Measurements from ENCODE around the gene LRFN2. TPM values are rescaled to one million over a fixed set of nuclear protein-coding genes. Genes with fewer than 3 reads are reported as not detected.

The LRFN2 gene
- total and polyA plus RNA-seq, 5 donors = not detected

DNA sequence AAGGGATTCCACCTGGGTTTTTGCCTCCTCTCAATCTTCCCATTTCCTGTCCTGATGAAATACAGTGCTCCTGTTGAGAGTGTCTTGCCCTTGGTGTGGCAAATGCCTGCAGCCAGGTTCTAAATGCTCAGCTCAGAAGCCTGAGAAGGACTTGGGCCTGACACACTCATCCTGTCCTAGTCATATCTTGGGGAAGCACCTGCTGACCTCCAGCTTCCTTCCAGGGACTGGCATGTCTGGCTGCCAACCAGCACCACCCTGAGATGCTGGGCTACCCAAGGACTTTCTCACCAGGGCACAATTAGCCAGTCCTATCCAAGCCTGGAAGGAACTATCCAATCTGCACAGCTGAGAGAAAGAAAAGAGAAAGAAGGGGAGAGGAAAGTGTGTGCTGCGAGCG lies 43.4 kb downstream of the LRFN2 start:
- H3K27ac ChIP-seq (ENCODE audit: low read length) = no peak overlapping the region
- no peak overlapping the region for H3K4me3 ChIP-seq (ENCODE audit: low read length)
- DNase-seq (no peak), ATAC-seq (no peak)
- H3K27me3 ChIP-seq (ENCODE audit: control insufficient read depth, insufficient read depth) = no peaks in the 10 kb centered on the region
- 67% methylated on average over 2 of the region's 2 CpGs for WGBS
- no peaks in the 10 kb centered on the region for H3K4me1 ChIP-seq (ENCODE audit: control insufficient read depth, insufficient read depth, low read length)
- intact Hi-C loops (cut with DNase I) = no loop called here
- H3K9me3 ChIP-seq (ENCODE audit: control insufficient read depth, low read length) = no peaks in the 10 kb centered on the region

GRCh38 chr6:40543146-40543545 lies 44.0 kb downstream of the LRFN2 start:
- H3K27ac ChIP-seq (ENCODE audit: low read length) = no peak overlapping the region
- no peaks in the 10 kb centered on the region for H3K4me1 ChIP-seq (ENCODE audit: control insufficient read depth, insufficient read depth, low read length)
- ATAC-seq (no peak), DNase-seq (no peak)
- intact Hi-C loops (cut with DNase I) = no loop called here
- H3K27me3 ChIP-seq (ENCODE audit: control insufficient read depth, insufficient read depth) = no peaks in the 10 kb centered on the region
- H3K9me3 ChIP-seq (ENCODE audit: control insufficient read depth, low read length) = no peaks in the 10 kb centered on the region
- H3K4me3 ChIP-seq (ENCODE audit: low read length) = no peak overlapping the region
- 90% methylated on average over 5 of the region's 5 CpGs for WGBS

DNA sequence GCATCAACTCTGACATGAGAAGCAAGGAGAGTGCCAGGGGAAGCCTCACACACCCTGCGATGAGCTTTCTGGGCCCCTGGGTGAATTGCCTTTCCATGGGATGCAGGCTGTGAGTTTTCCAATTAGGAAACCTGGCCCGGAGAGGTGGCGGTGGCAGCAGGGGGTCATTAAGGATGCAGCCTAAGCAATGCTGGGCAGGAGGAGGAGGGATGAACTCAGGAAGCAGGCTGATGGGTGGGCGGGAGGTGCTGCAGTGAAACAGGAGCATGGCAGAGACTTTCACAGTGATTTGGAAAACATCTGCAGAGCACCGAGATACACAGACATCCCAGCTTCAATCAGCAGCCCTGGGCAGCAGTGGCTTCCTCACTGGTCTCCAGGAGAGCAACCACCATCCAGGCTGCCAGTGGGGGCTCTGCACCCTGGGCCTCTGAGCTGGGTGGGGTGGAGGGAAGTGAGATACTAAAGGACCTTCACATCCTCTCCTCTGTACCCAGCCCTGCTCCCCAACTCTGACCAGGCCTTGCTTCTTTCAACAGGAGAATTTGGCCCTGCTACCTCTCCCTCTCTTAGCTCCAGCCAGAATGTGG lies 44.9 kb downstream of the LRFN2 start:
- intact Hi-C loops (cut with DNase I) = no loop called here

DNA sequence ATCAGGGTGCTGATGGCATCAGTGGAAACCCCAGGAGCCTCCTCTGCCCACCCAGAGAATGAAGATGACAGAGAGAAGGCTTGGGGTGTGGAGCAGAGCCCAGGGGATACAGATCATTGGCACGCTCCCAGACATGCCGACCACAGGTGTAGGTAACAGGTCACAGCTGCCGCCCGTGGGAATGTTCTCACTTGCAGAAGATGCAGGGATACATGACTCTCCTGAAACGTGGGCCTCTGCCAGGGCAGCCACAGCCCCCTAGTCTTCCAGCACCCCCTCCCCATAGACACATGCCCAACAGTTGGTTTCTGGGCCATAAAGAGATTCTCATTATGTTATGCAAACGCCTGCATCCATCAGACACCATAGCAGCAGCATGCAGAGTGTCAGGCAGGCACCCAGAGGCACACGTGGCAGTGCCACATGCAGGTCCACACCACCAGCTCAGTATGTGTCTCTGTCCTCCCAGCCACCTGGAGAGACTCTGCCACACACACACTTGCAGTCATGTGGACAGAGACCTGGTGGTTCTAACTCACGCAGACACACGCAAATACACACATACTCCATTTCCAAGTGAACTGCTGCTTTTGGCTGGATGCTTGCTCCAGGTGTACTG lies 45.5 kb downstream of the LRFN2 start:
- 64% methylated on average over 9 of the region's 9 CpGs for WGBS
- Histone ChIP-seq H3K9me3 (ENCODE audit: control insufficient read depth, low read length) (no peaks in the 10 kb centered on the region), H3K4me3 (ENCODE audit: low read length) (no peak overlapping the region), H3K4me1 (ENCODE audit: control insufficient read depth, insufficient read depth, low read length) (no peaks in the 10 kb centered on the region), H3K27ac (ENCODE audit: low read length) (no peak overlapping the region), H3K27me3 (ENCODE audit: control insufficient read depth, insufficient read depth) (no peaks in the 10 kb centered on the region)
- intact Hi-C loops (cut with DNase I) = no loop called here
- DNase-seq = no peak
- ATAC-seq = no peak

More for the DNA sequence above, 44.9 kb downstream of the LRFN2 start:
- DNase-seq (no peak), ATAC-seq (no peak)
- Histone ChIP-seq H3K27me3 (ENCODE audit: control insufficient read depth, insufficient read depth) (no peaks in the 10 kb centered on the region), H3K27ac (ENCODE audit: low read length) (no peak overlapping the region), H3K9me3 (ENCODE audit: control insufficient read depth, low read length) (no peaks in the 10 kb centered on the region), H3K4me1 (ENCODE audit: control insufficient read depth, insufficient read depth, low read length) (no peaks in the 10 kb centered on the region), H3K4me3 (ENCODE audit: low read length) (no peak overlapping the region)
- 49% methylated on average over 5 of the region's 5 CpGs for WGBS

DNA sequence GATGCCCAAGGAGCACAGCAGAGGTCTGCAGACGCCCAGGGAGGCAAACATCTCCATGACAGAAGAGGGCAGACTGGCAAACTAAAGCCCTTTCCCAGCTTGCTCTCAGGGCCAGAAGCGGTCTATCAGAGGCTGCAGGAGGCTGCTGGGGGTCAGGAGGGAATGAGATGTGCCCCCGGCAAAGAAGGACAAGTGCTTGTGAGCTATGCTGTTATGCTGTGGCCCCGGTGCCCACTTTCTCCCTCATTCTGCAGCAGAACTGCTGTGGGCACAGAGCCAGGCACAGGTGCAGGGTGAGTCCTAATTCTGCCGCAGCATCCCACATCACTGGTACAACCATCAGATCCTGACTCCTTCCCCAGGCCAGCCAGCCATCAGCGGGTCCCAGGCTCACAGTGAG lies 46.4 kb downstream of the LRFN2 start:
- intact Hi-C loops (cut with DNase I) = no loop called here
- Histone ChIP-seq H3K9me3 (ENCODE audit: control insufficient read depth, low read length) (no peaks in the 10 kb centered on the region), H3K27ac (ENCODE audit: low read length) (no peak overlapping the region), H3K4me3 (ENCODE audit: low read length) (no peak overlapping the region), H3K4me1 (ENCODE audit: control insufficient read depth, insufficient read depth, low read length) (no peaks in the 10 kb centered on the region), H3K27me3 (ENCODE audit: control insufficient read depth, insufficient read depth) (no peaks in the 10 kb centered on the region)
- ATAC-seq = no peak
- 79% methylated on average over 6 of the region's 6 CpGs for WGBS
- DNase-seq = no peak

DNA sequence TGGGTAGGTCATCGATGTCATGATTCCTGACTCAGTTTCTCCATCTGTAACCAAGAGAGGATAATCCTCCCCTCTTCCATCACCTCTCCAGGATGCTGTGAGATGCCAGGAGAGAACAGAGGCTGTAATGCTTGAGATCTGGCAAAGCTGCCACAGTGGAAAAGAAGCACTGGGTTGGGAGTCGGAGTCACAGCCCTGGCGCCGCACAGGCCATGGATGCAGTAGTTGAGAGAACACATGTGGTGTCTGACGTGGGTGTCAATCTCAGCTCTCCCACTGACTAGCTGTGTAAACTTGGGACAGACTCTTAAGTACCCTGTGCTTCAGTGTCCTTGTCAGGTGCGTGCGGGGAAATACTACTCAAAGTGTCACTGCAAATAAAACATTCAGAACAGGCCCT lies 47.3 kb downstream of the LRFN2 start:
- H3K27ac ChIP-seq (ENCODE audit: low read length) = no peak overlapping the region
- 87% methylated on average over 7 of the region's 7 CpGs for WGBS
- no peak overlapping the region for H3K4me3 ChIP-seq (ENCODE audit: low read length)
- H3K4me1 ChIP-seq (ENCODE audit: control insufficient read depth, insufficient read depth, low read length) = no peaks in the 10 kb centered on the region
- intact Hi-C loops (cut with DNase I) = no loop called here
- no peaks in the 10 kb centered on the region for H3K9me3 ChIP-seq (ENCODE audit: control insufficient read depth, low read length)
- ATAC-seq (no peak), DNase-seq (no peak)
- H3K27me3 ChIP-seq (ENCODE audit: control insufficient read depth, insufficient read depth) = no peaks in the 10 kb centered on the region

GRCh38 chr6:40538556-40538955 lies 48.6 kb downstream of the LRFN2 start:
- Histone ChIP-seq H3K4me1 (ENCODE audit: control insufficient read depth, insufficient read depth, low read length) (peaks cover 2% of the 10 kb centered on the region), H3K9me3 (ENCODE audit: control insufficient read depth, low read length) (no peaks in the 10 kb centered on the region), H3K27me3 (ENCODE audit: control insufficient read depth, insufficient read depth) (no peaks in the 10 kb centered on the region), H3K27ac (ENCODE audit: low read length) (no peak overlapping the region), H3K4me3 (ENCODE audit: low read length) (no peak overlapping the region)
- DNase-seq = no peak
- intact Hi-C loops (cut with DNase I) = no loop called here
- no peak for ATAC-seq
- WGBS = 77% methylated on average over 9 of the region's 9 CpGs

DNA sequence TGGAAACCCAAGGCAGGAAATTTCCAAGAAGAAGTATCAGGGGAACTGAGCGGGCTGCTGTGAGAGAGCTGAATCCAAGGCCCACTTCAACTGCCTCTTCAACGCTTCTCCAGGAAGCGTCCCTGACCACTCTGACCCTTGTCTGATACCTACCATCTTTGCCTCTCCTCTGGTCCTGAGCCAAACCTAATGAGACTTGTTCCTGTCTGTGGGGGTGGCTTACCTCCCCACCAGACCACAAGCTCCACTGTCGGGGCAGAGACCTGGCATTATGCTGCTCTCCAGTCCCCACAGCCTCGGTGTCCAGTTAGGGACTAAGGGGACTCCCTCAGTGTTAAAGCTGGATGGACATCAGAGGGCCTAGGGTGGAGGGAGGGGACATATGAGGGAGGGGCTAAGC lies 49.7 kb downstream of the LRFN2 start:
- no peak for ATAC-seq
- no peak overlapping the region for H3K27ac ChIP-seq (ENCODE audit: low read length)
- no peaks in the 10 kb centered on the region for H3K27me3 ChIP-seq (ENCODE audit: control insufficient read depth, insufficient read depth)
- 72% methylated on average over 5 of the region's 5 CpGs for WGBS
- no peak for DNase-seq
- no peak overlapping the region for H3K4me3 ChIP-seq (ENCODE audit: low read length)
- intact Hi-C loops (cut with DNase I) = no loop called here
- H3K4me1 ChIP-seq (ENCODE audit: control insufficient read depth, insufficient read depth, low read length) = peaks cover 3% of the 10 kb centered on the region
- no peaks in the 10 kb centered on the region for H3K9me3 ChIP-seq (ENCODE audit: control insufficient read depth, low read length)

DNA sequence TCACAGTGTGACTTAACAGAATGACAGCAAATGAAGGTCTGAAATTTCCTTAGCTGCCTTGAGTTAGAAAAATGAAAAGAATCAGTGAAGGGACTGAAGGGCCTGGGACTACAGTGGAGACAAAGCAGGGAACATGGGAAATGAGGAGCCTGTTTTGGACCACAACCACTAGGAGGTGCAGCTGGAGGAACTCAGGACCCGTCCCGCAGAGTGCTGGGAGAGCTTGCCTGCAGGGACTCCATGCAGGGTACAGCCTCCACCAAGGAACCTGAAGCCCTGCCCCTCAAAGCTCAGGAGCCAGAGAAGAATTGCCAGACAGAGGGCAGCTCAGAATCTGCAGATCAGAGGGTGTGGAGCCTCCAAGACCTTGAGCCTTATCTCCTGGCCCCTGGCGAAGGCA lies 50.7 kb downstream of the LRFN2 start:
- no peak for DNase-seq
- Histone ChIP-seq H3K27ac (ENCODE audit: low read length) (no peak overlapping the region), H3K4me1 (ENCODE audit: control insufficient read depth, insufficient read depth, low read length) (peaks cover 3% of the 10 kb centered on the region), H3K4me3 (ENCODE audit: low read length) (no peak overlapping the region), H3K9me3 (ENCODE audit: control insufficient read depth, low read length) (no peaks in the 10 kb centered on the region), H3K27me3 (ENCODE audit: control insufficient read depth, insufficient read depth) (no peaks in the 10 kb centered on the region)
- intact Hi-C loops (cut with DNase I) = no loop called here
- no peak for ATAC-seq
- WGBS = 48% methylated on average over 3 of the region's 3 CpGs

DNA sequence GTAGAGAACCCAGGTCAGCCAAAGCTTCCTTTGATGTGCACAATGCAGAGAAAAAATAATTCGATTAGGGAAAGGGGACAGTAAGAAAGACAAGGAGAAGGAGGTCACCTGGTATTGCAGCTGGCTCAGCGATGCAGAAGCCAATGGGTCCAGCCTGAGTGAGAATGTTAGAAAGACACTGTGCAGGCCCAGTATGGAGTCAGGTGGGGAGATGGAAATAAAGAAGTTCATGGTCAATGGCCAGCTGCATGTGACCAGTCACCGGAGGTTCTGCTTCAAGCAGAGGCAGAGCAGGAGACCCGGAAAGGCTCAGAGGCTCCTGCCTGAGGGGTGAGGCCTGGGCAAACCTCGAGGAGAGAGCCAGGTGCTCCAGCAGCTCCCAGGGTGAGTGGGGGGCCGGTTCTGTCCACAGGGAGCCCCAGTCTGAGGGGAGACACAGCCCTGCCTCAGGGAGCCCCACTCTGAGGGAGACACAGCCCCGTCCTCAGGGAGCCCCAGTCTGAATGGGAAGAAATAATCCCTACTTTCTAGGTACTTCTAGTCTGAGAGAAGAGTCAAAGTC lies 51.3 kb downstream of the LRFN2 start:
- peaks cover 3% of the 10 kb centered on the region for H3K4me1 ChIP-seq (ENCODE audit: control insufficient read depth, insufficient read depth, low read length)
- no peaks in the 10 kb centered on the region for H3K27me3 ChIP-seq (ENCODE audit: control insufficient read depth, insufficient read depth)
- 84% methylated on average over 7 of the region's 7 CpGs for WGBS
- H3K4me3 ChIP-seq (ENCODE audit: low read length) = no peak overlapping the region
- H3K9me3 ChIP-seq (ENCODE audit: control insufficient read depth, low read length) = no peaks in the 10 kb centered on the region
- intact Hi-C loops (cut with DNase I) = no loop called here
- DNase-seq (no peak), ATAC-seq (no peak)
- no peak overlapping the region for H3K27ac ChIP-seq (ENCODE audit: low read length)

DNA sequence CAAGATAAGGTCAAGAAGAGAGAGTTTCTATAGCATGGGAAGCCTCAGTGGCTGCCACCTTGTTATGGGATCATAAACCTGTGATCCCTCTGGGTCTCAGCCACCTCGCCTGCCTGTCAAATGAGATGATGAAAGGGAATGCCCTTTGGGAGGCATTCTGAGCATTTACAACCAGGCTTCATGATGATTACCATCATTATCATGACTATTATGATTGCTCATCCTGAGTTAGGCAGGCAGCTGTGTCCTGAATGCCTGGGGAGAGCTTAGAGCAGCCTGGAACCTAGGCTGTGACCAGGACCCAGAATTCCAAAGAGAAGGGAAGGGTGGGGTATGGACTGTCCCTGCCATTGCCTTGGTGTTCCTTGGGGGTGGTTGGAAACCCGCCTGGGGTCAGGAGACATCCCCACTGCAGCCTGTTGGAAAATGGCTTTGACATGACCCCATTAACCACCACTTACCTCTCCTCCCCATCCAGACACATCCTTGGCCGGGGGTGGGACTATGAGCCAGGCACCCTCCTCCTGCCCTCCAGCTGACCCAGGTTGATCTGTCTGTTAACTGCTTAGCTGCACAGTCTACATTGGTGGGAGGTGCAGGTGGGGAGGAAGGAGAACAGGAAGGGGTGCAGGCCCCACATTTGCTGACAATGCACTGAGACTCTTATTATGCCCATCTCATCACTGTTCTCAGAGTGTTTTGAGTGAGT lies 51.9 kb downstream of the LRFN2 start:
- intact Hi-C loops (cut with DNase I) = no loop called here
- ATAC-seq = no peak
- no peaks in the 10 kb centered on the region for H3K9me3 ChIP-seq (ENCODE audit: control insufficient read depth, low read length)
- H3K27me3 ChIP-seq (ENCODE audit: control insufficient read depth, insufficient read depth) = no peaks in the 10 kb centered on the region
- H3K27ac ChIP-seq (ENCODE audit: low read length) = no peak overlapping the region
- H3K4me3 ChIP-seq (ENCODE audit: low read length) = no peak overlapping the region
- peaks cover 3% of the 10 kb centered on the region for H3K4me1 ChIP-seq (ENCODE audit: control insufficient read depth, insufficient read depth, low read length)
- WGBS = 75% methylated on average over 3 of the region's 3 CpGs
- DNase-seq = no peak
